Neural cell (in vitro differentiated cells): ENCODE data around the gene POLR2C. TPM values are rescaled to one million over a fixed set of nuclear protein-coding genes. Genes with fewer than 3 reads are reported as not detected.
A peak's percentile ranks its signal among the peaks of the same experiment; 100 is the strongest.

ENCODE experiments used
- H2AFZ ChIP-seq: fragments of 200-600, 300-800 bp; sonication (generic), shearing (Covaris generic); 2 replicates; pipeline ENCODE4 v1.6.0; 2014; ENCODE audit warnings: low read depth, mild to moderate bottlenecking, antibody characterized with exemption, low read length, moderate library complexity
- H3F3A ChIP-seq: fragments of 200-600 bp; shearing (Covaris generic); 2 replicates; pipeline ENCODE4 v1.6.1; 2016; ENCODE audit warnings: mild to moderate bottlenecking, moderate library complexity, mixed read lengths, antibody characterized with exemption, low read length; ENCODE audit not compliant: insufficient read depth, poor library complexity, severe bottlenecking
- H3K27ac ChIP-seq: fragments of 200-600, 300-800 bp; sonication (generic), shearing (Covaris generic); 2 replicates; pipeline ENCODE4 v1.5.1; 2014; ENCODE audit warnings: mild to moderate bottlenecking, low read length, moderate library complexity
- H3K27me3 ChIP-seq: fragments of 300-800, 200-600 bp; sonication (generic), shearing (Covaris generic); 2 replicates; pipeline ENCODE4 v1.6.0; 2014; ENCODE audit warnings: mild to moderate bottlenecking, low read depth, low read length, moderate library complexity; ENCODE audit not compliant: insufficient read depth
- H3K36me3 ChIP-seq: fragments of 300-800, 200-600 bp; sonication (generic), shearing (Covaris generic); 2 replicates; pipeline ENCODE4 v1.5.1; 2014; ENCODE audit warnings: mild to moderate bottlenecking, antibody characterized with exemption, low read length, moderate library complexity; ENCODE audit not compliant: insufficient read depth
- H3K4me2 ChIP-seq: fragments of 300-800, 200-600 bp; sonication (generic), shearing (Covaris generic); 2 replicates; pipeline ENCODE4 v1.6.0; 2014; ENCODE audit warnings: mild to moderate bottlenecking, low read length
- H3K4me3 ChIP-seq: fragments of 300-800, 200-600 bp; sonication (generic), shearing (Covaris generic); 2 replicates; pipeline ENCODE4 v1.5.1; 2014; ENCODE audit warnings: mild to moderate bottlenecking, low read length, moderate library complexity
- H3K79me2 ChIP-seq: fragments of 200-600 bp; shearing (Covaris generic); replicated peaks from 2 replicates; pipeline ENCODE4 v1.6.0; 2014; ENCODE audit warnings: mild to moderate bottlenecking, low read length, moderate library complexity; ENCODE audit not compliant: insufficient read depth
- H3K9ac ChIP-seq: fragments of 300-800, 200-600 bp; sonication (generic), shearing (Covaris generic); 2 replicates; pipeline ENCODE4 v1.6.1; 2016; ENCODE audit warnings: mild to moderate bottlenecking, low read length, mixed read lengths
- H3K9me2 ChIP-seq: fragments of 200-600 bp; shearing (Covaris generic); 2 replicates; pipeline ENCODE4 v1.6.1; 2016; ENCODE audit warnings: mild to moderate bottlenecking, low read length, mixed read lengths; ENCODE audit not compliant: insufficient read depth
- H3K9me3 ChIP-seq: fragments of 200-600, 300-800 bp; sonication (generic), shearing (Covaris generic); 2 replicates; pipeline ENCODE4 v1.6.1; 2016; ENCODE audit warnings: mild to moderate bottlenecking, mixed run types, low read length, moderate library complexity, mixed read lengths
- H4K20me1 ChIP-seq: fragments of 200-600 bp; shearing (Covaris generic); 2 replicates; pipeline ENCODE4 v1.6.1; 2016; ENCODE audit warnings: mild to moderate bottlenecking, mixed run types; ENCODE audit not compliant: insufficient read depth
- EP300 ChIP-seq: fragments of 450-650 bp; conservative IDR thresholded peaks from 2 replicates; pipeline ENCODE4 v1.6.1; 2014; ENCODE audit warnings: antibody characterized with exemption, mild to moderate bottlenecking, moderate library complexity; ENCODE audit not compliant: poor library complexity, severe bottlenecking
- EZH2 ChIP-seq: fragments of 200-600, 300-800 bp; shearing (Covaris generic), sonication (generic); IDR thresholded peaks from 2 replicates; pipeline ENCODE4 v1.6.1; 2014; ENCODE audit warnings: antibody characterized with exemption, low read length, borderline replicate concordance, mild to moderate bottlenecking; ENCODE audit not compliant: insufficient read depth, poor library complexity, severe bottlenecking
- MXI1 ChIP-seq: fragments of 450-650 bp; conservative IDR thresholded peaks from 2 replicates; pipeline ENCODE4 v1.6.1; 2014; ENCODE audit warnings: antibody characterized with exemption, mild to moderate bottlenecking; ENCODE audit not compliant: poor library complexity, severe bottlenecking
- POLR2AphosphoS5 ChIP-seq: IDR thresholded peaks from 2 replicates; pipeline ENCODE4 v1.6.1; 2012
- RAD21 ChIP-seq: fragments of 450-650 bp; conservative IDR thresholded peaks from 2 replicates; pipeline ENCODE4 v1.6.1; 2014; ENCODE audit warnings: antibody characterized with exemption, mild to moderate bottlenecking, moderate library complexity
- SMC3 ChIP-seq: fragments of 450-650 bp; conservative IDR thresholded peaks from 2 replicates; pipeline ENCODE4 v1.6.1; 2014; ENCODE audit warnings: antibody characterized with exemption, mild to moderate bottlenecking, moderate library complexity; ENCODE audit not compliant: poor library complexity
- TAF1 ChIP-seq: IDR thresholded peaks from 2 replicates; pipeline ENCODE4 v1.6.1; 2012; ENCODE audit warnings: low read depth
- polyA plus RNA-seq: library from polyadenylated mRNA; depleted of rRNA; stranded (reverse); fragments of >200 nt; gene quantifications from 2 replicates; pipeline ENCODE4 v1.2.3, GENCODE V29; 2014
- TF ChIP-seq, protein P1 (sequence below): fragments of 450-650 bp; IDR thresholded peaks from 2 replicates; pipeline ENCODE4 v1.5.1; 2014; ENCODE audit warnings: antibody characterized with exemption, mild to moderate bottlenecking, moderate library complexity; ENCODE audit not compliant: poor library complexity, severe bottlenecking
- TF ChIP-seq, protein P2 (sequence below): IDR thresholded peaks from 2 replicates; pipeline ENCODE4 v1.6.1; 2012; ENCODE audit warnings: borderline replicate concordance

The POLR2C gene
- polyA plus RNA-seq, 1 donor from 2014 or later: 109 TPM

DNA sequence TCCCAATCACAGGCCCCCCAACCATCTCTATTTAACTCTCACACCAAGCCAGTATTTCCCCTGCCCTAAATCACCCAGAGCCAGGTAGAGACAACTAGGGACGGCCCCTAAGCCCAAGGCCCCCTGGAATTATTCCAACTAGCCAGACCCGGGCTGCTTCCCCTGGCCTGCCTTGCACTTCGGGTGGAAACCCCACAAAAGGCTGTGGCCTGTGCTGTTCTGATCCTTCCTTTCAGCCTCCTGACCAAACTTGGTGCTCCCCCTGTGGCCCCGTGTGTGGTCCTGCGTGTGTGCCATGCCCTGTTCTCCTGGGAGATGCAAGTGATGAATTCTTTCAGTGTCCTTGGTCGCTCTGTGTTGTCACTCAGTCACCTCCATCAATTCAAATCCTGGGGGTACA lies 43.0 kb upstream of the POLR2C start:
- Histone ChIP-seq H3K9ac (no peak overlapping the region), H3K4me2 (no peak overlapping the region), H3K27me3 (no peaks in the 10 kb centered on the region), H4K20me1 (no peaks in the 10 kb centered on the region), H3K79me2 (no peaks in the 10 kb centered on the region), H3K9me2 (no peaks in the 10 kb centered on the region), H3K9me3 (no peaks in the 10 kb centered on the region), H2AFZ (no peak overlapping the region), H3F3A (no peaks in the 10 kb centered on the region), H3K27ac (no peak overlapping the region), H3K36me3 (no peaks in the 10 kb centered on the region), H3K4me3 (no peak overlapping the region)
- TF ChIP-seq, protein P1, sequence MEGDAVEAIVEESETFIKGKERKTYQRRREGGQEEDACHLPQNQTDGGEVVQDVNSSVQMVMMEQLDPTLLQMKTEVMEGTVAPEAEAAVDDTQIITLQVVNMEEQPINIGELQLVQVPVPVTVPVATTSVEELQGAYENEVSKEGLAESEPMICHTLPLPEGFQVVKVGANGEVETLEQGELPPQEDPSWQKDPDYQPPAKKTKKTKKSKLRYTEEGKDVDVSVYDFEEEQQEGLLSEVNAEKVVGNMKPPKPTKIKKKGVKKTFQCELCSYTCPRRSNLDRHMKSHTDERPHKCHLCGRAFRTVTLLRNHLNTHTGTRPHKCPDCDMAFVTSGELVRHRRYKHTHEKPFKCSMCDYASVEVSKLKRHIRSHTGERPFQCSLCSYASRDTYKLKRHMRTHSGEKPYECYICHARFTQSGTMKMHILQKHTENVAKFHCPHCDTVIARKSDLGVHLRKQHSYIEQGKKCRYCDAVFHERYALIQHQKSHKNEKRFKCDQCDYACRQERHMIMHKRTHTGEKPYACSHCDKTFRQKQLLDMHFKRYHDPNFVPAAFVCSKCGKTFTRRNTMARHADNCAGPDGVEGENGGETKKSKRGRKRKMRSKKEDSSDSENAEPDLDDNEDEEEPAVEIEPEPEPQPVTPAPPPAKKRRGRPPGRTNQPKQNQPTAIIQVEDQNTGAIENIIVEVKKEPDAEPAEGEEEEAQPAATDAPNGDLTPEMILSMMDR: no peak
- TF ChIP-seq POLR2AphosphoS5 (no peak), TAF1 (no peak), EZH2 (no peak), EP300 (no peak), RAD21 (no peak), MXI1 (no peak), SMC3 (no peak)
- TF ChIP-seq, protein P2, sequence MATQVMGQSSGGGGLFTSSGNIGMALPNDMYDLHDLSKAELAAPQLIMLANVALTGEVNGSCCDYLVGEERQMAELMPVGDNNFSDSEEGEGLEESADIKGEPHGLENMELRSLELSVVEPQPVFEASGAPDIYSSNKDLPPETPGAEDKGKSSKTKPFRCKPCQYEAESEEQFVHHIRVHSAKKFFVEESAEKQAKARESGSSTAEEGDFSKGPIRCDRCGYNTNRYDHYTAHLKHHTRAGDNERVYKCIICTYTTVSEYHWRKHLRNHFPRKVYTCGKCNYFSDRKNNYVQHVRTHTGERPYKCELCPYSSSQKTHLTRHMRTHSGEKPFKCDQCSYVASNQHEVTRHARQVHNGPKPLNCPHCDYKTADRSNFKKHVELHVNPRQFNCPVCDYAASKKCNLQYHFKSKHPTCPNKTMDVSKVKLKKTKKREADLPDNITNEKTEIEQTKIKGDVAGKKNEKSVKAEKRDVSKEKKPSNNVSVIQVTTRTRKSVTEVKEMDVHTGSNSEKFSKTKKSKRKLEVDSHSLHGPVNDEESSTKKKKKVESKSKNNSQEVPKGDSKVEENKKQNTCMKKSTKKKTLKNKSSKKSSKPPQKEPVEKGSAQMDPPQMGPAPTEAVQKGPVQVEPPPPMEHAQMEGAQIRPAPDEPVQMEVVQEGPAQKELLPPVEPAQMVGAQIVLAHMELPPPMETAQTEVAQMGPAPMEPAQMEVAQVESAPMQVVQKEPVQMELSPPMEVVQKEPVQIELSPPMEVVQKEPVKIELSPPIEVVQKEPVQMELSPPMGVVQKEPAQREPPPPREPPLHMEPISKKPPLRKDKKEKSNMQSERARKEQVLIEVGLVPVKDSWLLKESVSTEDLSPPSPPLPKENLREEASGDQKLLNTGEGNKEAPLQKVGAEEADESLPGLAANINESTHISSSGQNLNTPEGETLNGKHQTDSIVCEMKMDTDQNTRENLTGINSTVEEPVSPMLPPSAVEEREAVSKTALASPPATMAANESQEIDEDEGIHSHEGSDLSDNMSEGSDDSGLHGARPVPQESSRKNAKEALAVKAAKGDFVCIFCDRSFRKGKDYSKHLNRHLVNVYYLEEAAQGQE: no peak

DNA sequence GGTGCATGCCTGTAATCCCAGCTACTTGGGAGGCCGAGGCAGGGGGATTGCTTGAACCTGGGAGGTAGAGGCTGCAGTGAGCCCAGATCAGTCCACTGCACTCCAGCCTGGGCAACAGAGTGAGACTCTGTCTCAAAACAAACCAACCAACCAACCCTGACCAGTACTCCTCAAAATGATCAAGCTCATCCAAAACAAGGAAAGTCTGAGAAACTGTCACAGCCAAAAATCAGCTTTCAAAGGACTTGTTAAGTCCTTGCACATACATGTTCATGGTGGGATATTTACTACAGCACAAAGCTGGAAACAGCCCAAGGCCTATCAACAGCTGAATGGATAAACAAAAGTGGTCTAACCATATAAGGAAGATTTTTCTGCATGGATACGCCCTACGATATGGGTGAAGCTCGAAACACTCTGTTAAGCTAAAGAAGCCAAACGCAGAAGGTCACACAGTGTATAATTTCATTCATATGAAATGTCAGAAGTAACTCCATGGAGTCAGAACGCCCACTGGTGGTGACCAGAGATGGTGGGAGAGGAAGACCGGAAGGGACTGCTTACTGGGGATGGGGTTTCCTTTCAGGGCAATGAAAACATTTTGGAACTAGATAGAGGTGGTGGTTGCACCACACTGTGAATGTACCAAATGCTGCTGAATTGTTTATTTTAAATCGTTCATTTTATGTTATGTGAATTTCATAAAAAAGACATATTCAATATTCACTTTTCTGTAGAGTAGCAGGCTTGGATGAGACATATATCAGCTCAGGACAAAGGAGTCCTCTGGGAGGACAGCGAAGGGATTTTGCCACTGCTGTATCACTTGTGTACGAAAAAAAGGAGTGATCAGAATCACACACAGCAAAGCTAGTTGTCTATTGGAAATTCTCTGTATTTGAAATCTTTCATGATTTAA lies 40.2 kb upstream of the POLR2C start:
- Histone ChIP-seq H3K9me2 (no peaks in the 10 kb centered on the region), H4K20me1 (no peaks in the 10 kb centered on the region), H3K79me2 (no peaks in the 10 kb centered on the region), H2AFZ (no peak overlapping the region), H3K9ac (no peak overlapping the region), H3K36me3 (no peaks in the 10 kb centered on the region), H3K4me2 (no peak overlapping the region), H3K9me3 (no peaks in the 10 kb centered on the region), H3F3A (no peaks in the 10 kb centered on the region), H3K27me3 (no peaks in the 10 kb centered on the region), H3K4me3 (no peak overlapping the region), H3K27ac (no peak overlapping the region)
- TF ChIP-seq RAD21: peak; percentile 56
- peak; percentile 55 for TF ChIP-seq SMC3
- TF ChIP-seq, protein P1: peak; percentile 50
- TF ChIP-seq EZH2: no peak
- no peak for TF ChIP-seq MXI1
- TF ChIP-seq, protein P2: no peak
- TF ChIP-seq POLR2AphosphoS5: no peak
- no peak for TF ChIP-seq TAF1
- no peak for TF ChIP-seq EP300
